Activated T-cell treated with anti-CD3 and anti-CD28 coated beads for 24 hours (primary cell): ENCODE data around the gene PIGN.

Experiments used
- DNase-seq: peaks from one replicate; pipeline ENCODE4 v3.0.0-alpha.2; 2020; ENCODE audit warnings: low read depth

Gene PIGN

DNA sequence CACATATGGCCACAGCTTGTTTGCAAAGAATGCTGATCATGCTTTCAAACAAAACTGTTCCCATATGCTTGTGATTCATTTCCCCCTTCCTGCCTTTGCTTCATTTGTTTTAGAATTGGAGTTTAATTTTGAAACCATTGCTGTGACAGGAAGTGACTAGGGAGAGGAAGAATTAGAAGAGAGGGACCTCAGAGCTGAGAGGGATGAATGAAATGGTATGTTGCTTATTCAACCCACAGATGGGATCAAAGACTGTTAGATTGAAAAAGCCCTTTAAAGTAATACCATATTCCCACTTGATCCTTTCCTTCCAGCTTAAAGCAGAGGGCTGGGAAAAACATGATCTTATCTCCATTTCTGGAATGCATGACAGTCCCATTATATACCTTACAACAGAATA lies 187.9 kb downstream of the PIGN start:
- no peak for DNase-seq

DNA sequence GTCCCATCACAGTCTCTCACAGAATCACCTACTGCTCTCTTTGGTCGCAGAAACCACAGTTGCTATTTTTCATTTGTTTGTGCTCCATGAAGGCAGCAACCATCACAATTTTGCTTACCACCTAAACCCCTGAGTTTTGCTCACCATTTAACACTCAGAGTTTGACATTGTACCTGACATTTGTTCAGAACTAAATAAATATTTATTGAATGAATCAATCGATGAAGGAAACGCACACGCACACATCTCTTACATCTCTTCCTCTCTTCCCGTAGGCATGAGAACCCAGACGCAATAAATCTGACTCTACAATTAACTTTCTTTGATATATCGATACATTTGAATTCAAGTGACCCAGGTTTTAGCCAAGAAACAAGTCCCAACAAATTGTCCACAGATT lies 188.5 kb downstream of the PIGN start:
- DNase-seq, result no peak

- no peak for DNase-seq
Observed at GRCh38 chr18:61995618-61996017, 191.2 kb downstream of the PIGN start.

DNA sequence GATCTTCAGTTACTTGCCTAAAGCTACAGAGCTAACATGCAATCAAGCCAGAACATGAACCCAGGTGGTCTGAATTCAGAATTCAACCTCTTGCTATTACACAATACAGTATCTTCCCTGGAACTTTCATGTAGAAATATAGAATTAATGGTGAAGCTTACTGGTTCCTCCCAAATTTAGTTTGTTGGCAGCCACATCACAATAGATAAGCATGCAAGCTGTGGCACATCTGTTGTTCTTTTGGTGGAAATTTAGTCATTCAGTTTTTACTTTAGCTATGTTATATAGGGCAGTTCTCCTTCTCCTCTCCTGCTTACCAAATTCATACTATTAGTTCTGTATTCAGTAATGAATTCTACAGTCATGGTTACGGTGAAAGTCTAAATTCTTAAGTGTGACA lies 193.0 kb downstream of the PIGN start:
- DNase-seq, result no peak

DNA sequence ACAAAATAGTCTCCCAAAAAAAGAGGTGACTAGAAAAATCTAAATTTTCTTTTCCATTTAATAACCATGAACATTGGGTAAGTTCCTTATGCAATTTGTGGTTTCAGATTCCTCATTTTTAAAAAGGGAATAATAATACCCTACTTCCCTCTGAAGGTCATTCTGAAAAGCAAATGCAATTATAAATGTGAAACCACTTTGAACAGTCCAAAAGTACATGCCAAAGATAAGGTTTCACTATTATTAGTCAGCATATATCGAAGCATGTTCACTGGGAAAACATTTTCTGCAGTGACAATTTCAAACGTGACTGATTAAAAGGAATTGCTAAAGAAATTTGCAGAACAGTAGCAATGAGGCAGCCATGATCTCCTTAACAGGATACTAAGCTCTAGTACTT lies 193.9 kb downstream of the PIGN start:
- DNase-seq, result no peak

- DNase-seq, result no peak
Observed at GRCh38 chr18:61992285-61992684, 194.6 kb downstream of the PIGN start.

DNA sequence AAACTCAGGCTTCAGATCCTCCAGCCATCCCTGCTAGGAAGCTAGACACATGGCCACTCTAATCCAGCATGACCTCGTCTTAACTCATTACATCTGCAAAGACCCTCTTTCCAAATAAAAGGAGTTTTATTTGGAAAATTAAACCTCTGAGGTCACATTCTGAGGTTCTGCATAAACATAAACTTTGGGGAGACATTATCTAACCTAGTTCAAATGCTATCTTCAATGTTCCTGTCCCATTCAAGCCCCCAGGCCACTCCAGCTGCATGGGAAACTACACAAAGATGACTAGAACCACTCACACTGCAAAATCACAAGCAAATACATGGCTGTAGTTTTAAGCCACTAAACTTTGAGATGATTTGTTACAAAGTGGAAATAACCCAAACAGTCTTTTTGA lies 195.0 kb downstream of the PIGN start:
- DNase-seq, result no peak

DNA sequence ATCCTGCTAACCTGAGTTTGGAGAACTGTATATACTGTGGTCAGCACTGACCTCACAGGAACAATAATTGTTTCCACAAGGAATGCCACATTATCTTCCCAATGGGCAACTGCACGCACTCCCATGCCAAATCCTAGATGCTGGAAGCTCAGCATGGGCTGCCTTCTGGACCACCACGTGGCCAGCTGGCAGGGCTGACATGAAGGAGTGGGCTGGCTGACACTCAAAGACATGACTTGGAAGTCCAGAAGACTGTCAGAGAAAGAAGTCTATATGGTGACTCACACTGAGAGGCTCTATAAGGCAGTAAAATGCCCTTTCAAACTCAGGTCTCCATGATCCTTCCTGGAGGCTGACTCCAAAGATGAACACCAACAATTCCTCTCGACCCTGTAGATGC lies 195.7 kb downstream of the PIGN start:
- DNase-seq, result no peak
